K562 treated with DMSO at 1 percent for 48 hours (cell line): ENCODE data around the gene TGM5. TPM values are rescaled to one million over a fixed set of nuclear protein-coding genes. Genes with fewer than 3 reads are reported as not detected.

Source experiments
- total RNA-seq: library from RNA; unstranded; fragments of 300-600 nt; gene quantifications from 2 replicates; pipeline ENCODE4 v1.2.3, GENCODE V29; 2022; ENCODE audit warnings: low replicate concordance; ENCODE audit errors: extremely low read depth

Gene TGM5, protein sequence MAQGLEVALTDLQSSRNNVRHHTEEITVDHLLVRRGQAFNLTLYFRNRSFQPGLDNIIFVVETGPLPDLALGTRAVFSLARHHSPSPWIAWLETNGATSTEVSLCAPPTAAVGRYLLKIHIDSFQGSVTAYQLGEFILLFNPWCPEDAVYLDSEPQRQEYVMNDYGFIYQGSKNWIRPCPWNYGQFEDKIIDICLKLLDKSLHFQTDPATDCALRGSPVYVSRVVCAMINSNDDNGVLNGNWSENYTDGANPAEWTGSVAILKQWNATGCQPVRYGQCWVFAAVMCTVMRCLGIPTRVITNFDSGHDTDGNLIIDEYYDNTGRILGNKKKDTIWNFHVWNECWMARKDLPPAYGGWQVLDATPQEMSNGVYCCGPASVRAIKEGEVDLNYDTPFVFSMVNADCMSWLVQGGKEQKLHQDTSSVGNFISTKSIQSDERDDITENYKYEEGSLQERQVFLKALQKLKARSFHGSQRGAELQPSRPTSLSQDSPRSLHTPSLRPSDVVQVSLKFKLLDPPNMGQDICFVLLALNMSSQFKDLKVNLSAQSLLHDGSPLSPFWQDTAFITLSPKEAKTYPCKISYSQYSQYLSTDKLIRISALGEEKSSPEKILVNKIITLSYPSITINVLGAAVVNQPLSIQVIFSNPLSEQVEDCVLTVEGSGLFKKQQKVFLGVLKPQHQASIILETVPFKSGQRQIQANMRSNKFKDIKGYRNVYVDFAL
- total RNA-seq, result not detected in 2 replicates

DNA sequence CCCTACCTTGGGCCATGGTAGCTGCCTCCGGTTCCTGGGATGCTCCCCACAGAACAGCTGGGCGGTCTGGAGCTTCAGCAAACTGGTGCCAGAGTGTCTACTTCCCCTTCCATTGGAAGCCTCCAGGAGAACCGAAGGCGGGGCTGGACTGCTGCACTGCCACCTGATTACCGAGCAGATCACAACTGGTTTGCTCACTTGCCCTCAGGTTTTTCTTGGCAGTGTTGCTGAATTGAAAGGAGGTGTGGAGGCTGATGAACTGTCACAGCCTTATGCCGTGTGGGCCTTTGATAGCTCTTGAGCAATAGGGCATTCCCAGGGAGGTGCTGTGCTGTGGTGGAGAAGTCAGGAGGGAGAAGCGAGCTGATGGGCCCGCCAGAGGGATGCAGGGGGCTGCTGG, at the start of gene TGM5:
TGM5 (minus strand) TSS at position 95 of the 400 bp plus-strand sequence; CDS start at position 16, 79 bp downstream.

DNA sequence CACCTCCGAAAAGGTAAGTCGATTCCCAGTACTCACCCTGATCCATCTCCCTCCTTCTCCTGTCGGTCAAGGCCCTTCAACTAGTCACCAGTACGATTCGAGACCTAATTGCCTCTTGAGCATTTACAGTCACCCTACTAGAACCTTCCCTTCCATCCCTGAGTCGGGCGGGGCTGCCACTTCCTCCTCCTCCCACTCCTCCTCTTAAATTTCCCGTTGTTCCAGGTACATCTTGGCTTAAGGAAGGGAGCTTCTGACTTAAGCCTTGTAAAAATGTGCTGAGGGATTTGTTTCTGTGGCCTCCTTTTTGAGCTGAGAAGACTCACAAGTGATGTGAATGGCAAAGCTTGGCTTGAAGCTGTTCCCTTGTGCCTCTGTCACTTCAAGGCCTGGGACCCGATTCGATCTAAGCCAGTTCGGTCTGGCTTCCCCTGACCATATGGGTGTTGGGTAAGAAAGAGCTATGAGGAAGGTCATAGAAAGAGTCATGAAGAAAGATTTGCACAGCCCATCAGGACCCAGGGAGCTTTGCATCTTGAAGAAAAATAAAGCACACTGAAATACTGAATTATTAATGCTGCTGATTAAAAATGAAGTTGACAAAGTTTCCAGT, 35.6 kb upstream of the TGM5 start, which contains the start of gene TGM7:
TGM7 (minus strand) TSS at position 51 of the 613 bp plus-strand sequence.

DNA sequence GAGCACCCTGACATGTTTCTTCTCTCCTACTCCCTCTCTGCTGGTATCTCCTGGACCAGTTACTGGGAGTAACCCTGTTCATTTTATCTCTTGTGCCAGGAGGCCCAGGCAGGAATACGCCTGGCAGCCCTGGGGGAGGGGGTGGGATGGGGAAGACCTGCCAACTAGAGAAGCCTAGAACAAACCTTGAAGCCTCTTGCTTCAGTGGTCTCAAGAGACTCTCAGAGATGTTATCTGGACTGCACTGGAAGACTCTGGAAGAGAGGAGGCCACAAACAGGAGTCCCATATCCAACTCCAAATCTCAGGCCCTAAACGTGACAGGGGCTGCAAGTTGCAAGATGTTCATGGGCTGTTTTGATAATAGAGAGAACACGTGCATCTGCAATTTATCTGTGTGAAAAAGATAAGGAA, 45.7 kb downstream of the TGM5 start, which contains the start of gene EPB42:
EPB42 (minus strand) TSS at position 28 of the 413 bp plus-strand sequence. CDS start 193 bp downstream, outside the sequence.

DNA sequence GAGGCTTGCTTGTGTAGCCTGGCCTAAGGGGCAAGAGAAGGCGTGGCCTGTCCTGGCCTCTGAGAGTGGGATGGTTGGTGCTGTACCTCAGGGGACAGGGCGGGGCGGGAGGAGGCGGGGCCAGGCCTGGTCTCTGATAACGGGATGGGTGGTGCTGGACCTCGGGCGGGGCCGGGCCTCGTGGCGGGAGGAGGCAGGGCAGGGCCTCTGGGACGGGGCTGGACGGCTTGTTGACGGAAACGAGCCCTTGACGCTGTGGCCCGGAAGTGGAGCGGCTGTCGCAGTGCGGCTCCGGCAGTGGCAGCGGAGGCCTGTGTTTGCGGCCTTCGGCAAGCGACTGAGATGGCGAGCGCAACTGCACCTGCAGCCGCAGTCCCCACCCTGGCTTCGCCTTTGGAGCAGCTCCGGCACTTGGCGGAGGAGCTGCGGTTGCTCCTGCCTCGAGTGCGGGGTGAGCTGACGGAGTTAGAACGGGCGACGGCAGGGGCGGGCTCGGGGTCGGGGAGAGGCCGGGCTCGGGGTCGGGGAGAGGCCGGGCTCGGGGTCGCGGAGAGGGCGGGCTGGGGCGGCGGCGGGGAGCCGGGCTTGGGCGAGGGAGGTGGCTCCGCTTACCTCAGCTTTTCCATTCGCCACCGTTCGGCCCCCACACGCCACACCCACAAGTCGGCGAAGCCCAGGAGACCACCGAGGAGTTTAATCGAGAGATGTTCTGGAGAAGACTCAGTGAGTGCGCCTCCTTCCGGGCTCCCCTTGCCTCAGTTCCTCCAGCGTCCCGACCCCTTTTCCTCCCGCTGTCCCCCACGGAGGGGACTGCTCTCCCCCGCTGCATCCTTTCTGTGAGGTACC, 81.3 kb downstream of the TGM5 start, which contains the start of gene CCNDBP1:
CCNDBP1 (plus strand) TSS at position 247 of the 846 bp plus-strand sequence; CDS start at position 343, 96 bp downstream.

Other genes starting within 250 kb of the TGM5 start
- not detected in 2 replicates for gene UBR1, start 160.9 kb downstream of the TGM5 start, total RNA-seq
- not detected in 2 replicates for gene TMEM62, start 133.3 kb downstream of the TGM5 start, total RNA-seq
- not detected in 2 replicates for gene CCNDBP1, start 81.5 kb downstream of the TGM5 start, total RNA-seq
- not detected in 2 replicates for gene EPB42, start 45.9 kb downstream of the TGM5 start, total RNA-seq
- not detected in 2 replicates for gene TGM7, start 35.3 kb upstream of the TGM5 start, total RNA-seq
- gene LCMT2, start 63.6 kb upstream of the TGM5 start, total RNA-seq, result not detected in 2 replicates
- not detected in 2 replicates for gene ZSCAN29, start 104.1 kb upstream of the TGM5 start, total RNA-seq
- gene TUBGCP4, start 104.2 kb upstream of the TGM5 start, total RNA-seq, result not detected in 2 replicates
- gene TP53BP1, start 226.2 kb upstream of the TGM5 start, total RNA-seq, result not detected in 2 replicates